SK-N-SH (cell line): ENCODE measurements around the gene AFF1. TPM values are rescaled to one million over a fixed set of nuclear protein-coding genes. Genes with fewer than 3 reads are reported as not detected.

Experiments used
- CTCF ChIA-PET: fragments of 300-600, 350-600 bp; formaldehyde crosslinking; extraction: SDS; loops from one replicate; lab custom pipeline; 2021; lab: Yijun Ruan, JAX
- POLR2A ChIA-PET: fragments of 350-600 bp; sonication (Branson Sonifier 250); formaldehyde crosslinking; extraction: SDS; loops from one replicate; lab custom pipeline; 2020; ENCODE audit warnings: antibody characterized with exemption, inconsistent platforms; lab: Yijun Ruan, JAX
- DNase-seq: peaks from one replicate; pipeline ENCODE4 v3.0.0; 2012
- H2AFZ ChIP-seq: fragments of 200-600 bp; sonication (generic); 2 replicates; pipeline ENCODE4 v1.8.1; 2016; ENCODE audit warnings: antibody characterized with exemption, mild to moderate bottlenecking, low read depth
- H3F3A ChIP-seq: fragments of 200-600 bp; sonication (generic); replicated peaks from 2 replicates; pipeline ENCODE3; 2016; ENCODE audit warnings: antibody characterized with exemption, mild to moderate bottlenecking; ENCODE audit not compliant: insufficient read depth
- H3K27ac ChIP-seq, 2 experiments: fragments of 200-500 bp in 1 of 2; fragments of 200-600 bp in 1 of 2; sonication (Bioruptor generic) in 1 of 2; sonication (generic), shearing (Covaris generic) in 1 of 2; 2 replicates each; pipeline versions ENCODE4 v1.5.1 to v1.6.1; 2014 to 2016; ENCODE audit warnings: low read depth in 2 of 2, inconsistent platforms in 1 of 2, low read length in 1 of 2, mild to moderate bottlenecking in 1 of 2, mixed read lengths in 1 of 2
- H3K27me3 ChIP-seq: fragments of 200-600 bp; sonication (generic), shearing (Covaris generic); 2 replicates; pipeline ENCODE4 v1.6.1; 2016; ENCODE audit warnings: mixed run types; ENCODE audit not compliant: insufficient read depth
- H3K36me3 ChIP-seq, 2 experiments: fragments of 200-500 bp in 1 of 2; fragments of 200-600 bp in 1 of 2; sonication (Bioruptor generic) in 1 of 2; sonication (generic) in 1 of 2; replicated peaks in 1 of 2; 2 replicates each; pipeline versions ENCODE3 to v1.5.1; 2014 to 2016; ENCODE audit warnings: low read length in 1 of 2, mild to moderate bottlenecking in 1 of 2; ENCODE audit not compliant: insufficient read depth in 2 of 2, control insufficient read depth in 1 of 2
- H3K4me1 ChIP-seq, 2 experiments: fragments of 200-500 bp in 1 of 2; fragments of 200-600 bp in 1 of 2; sonication (Bioruptor generic) in 1 of 2; sonication (generic), shearing (Covaris generic) in 1 of 2; 2 replicates each; pipeline versions ENCODE4 v1.5.1 to v1.6.1; 2014 to 2016; ENCODE audit warnings: low read depth in 1 of 2, low read length in 1 of 2, mixed run types in 1 of 2; ENCODE audit not compliant: insufficient read depth in 2 of 2, control insufficient read depth in 1 of 2
- H3K4me2 ChIP-seq: fragments of 200-600 bp; sonication (generic), shearing (Covaris generic); 2 replicates; pipeline ENCODE4 v1.6.1; 2017; ENCODE audit warnings: mixed run types
- H3K4me3 ChIP-seq, 2 experiments: fragments of 200-500 bp in 1 of 2; fragments of 200-600 bp in 1 of 2; sonication (Bioruptor generic) in 1 of 2; sonication (generic), shearing (Covaris generic) in 1 of 2; 2 replicates each; pipeline versions ENCODE4 v1.5.1 to v1.8.1; 2014 to 2016; ENCODE audit warnings: low read depth in 2 of 2, inconsistent platforms in 1 of 2, low read length in 1 of 2, mild to moderate bottlenecking in 1 of 2, mixed read lengths in 1 of 2, moderate library complexity in 1 of 2
- H3K79me2 ChIP-seq: fragments of 200-600 bp; sonication (generic); 2 replicates; pipeline ENCODE4 v1.8.1; 2017; ENCODE audit warnings: mild to moderate bottlenecking; ENCODE audit not compliant: insufficient read depth
- H3K9ac ChIP-seq: fragments of 200-600 bp; sonication (generic); 2 replicates; pipeline ENCODE4 v1.6.1; 2017; ENCODE audit warnings: mixed run types
- H3K9me2 ChIP-seq: fragments of 200-600 bp; sonication (generic); 2 replicates; pipeline ENCODE4 v1.6.1; 2017; ENCODE audit warnings: mixed run types
- H3K9me3 ChIP-seq: fragments of 200-600 bp; sonication (generic); 2 replicates; pipeline ENCODE4 v1.6.1; 2017; ENCODE audit warnings: mixed run types, mild to moderate bottlenecking, moderate library complexity
- H4K20me1 ChIP-seq: fragments of 200-600 bp; sonication (generic); 2 replicates; pipeline ENCODE4 v1.6.1; 2017; ENCODE audit warnings: mild to moderate bottlenecking, mixed run types; ENCODE audit not compliant: insufficient read depth
- EP300 ChIP-seq, 2 experiments: IDR thresholded peaks; 2 replicates each; pipeline versions ENCODE4 v1.4.0 to v1.6.1; 2012; ENCODE audit warnings: borderline replicate concordance in 1 of 2, low read depth in 1 of 2, low read length in 1 of 2
- FOSL2 ChIP-seq: IDR thresholded peaks from 2 replicates; pipeline ENCODE4 v1.4.0; 2012; ENCODE audit warnings: low read depth, mild to moderate bottlenecking, moderate library complexity, borderline replicate concordance
- GABPA ChIP-seq: IDR thresholded peaks from 2 replicates; pipeline ENCODE4 v1.4.0; 2012; ENCODE audit warnings: low read depth, mild to moderate bottlenecking
- IRF3 ChIP-seq: fragments of 150-350 bp; IDR thresholded peaks from 2 replicates; pipeline ENCODE4 v1.6.1; 2016; ENCODE audit warnings: mild to moderate bottlenecking, low read depth, low read length
- MAX ChIP-seq: IDR thresholded peaks from 2 replicates; pipeline ENCODE4 v1.4.0; 2012; ENCODE audit warnings: low read depth
- MXI1 ChIP-seq: IDR thresholded peaks from 2 replicates; pipeline ENCODE4 v1.6.1; 2012; ENCODE audit warnings: mild to moderate bottlenecking, low read depth, low read length, improper control_type of control experiment
- RAD21 ChIP-seq: IDR thresholded peaks from 2 replicates; pipeline ENCODE4 v1.6.1; 2012; ENCODE audit warnings: mild to moderate bottlenecking, low read length
- SIN3A ChIP-seq: IDR thresholded peaks from 2 replicates; pipeline ENCODE4 v1.6.1; 2012; ENCODE audit warnings: low read depth, mild to moderate bottlenecking, low read length, moderate library complexity, borderline replicate concordance
- TCF12 ChIP-seq: IDR thresholded peaks from 2 replicates; pipeline ENCODE4 v1.4.0; 2012
- YY1 ChIP-seq: IDR thresholded peaks from 2 replicates; pipeline ENCODE4 v1.4.0; 2012; ENCODE audit warnings: low read depth, mild to moderate bottlenecking
- WGBS: methylation state at CpG from one replicate; pipeline ENCODE4 v1.1.6; 2017; ENCODE audit warnings: low lambda C conversion rate; 5-methylcytosine and 5-hydroxymethylcytosine counted together
- polyA plus RNA-seq, 3 experiments: library from polyadenylated mRNA; depleted of rRNA; stranded (reverse); fragments of >200 nt; gene quantifications; 2 replicates each; pipeline ENCODE4 v1.2.3, GENCODE V29; 2012

The AFF1 gene
- polyA plus RNA-seq, 1 of the 3 experiments (the other 2 are of a cell fraction), result 2.7 TPM

DNA sequence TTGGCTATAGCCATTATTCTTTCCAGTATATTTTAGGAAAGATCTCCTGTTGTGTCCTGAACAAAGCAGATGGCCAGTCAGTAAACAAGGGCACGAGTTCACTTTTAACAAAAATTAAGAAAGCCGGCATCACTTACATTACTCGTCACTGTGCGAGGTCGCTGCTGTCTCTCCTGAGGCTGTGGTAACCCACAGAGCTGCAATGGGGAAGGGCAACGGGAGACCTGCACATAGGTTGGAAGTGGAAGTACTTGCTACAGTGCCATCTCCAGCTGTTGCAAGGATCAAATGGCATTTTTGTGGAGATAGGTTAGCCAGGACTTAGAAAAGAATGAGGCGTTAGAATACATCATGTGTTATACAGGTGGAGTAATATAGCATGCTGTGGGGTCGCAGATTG, 153.4 kb downstream of the AFF1 start:
- no peak overlapping the region for H2AFZ ChIP-seq
- H3K79me2 ChIP-seq, result no peaks in the 10 kb centered on the region
- H3K4me3 ChIP-seq, result no peak overlapping the region
- DNase-seq, result no peak
- H3K9ac ChIP-seq, result no peak overlapping the region
- no peak overlapping the region for H3K27ac ChIP-seq
- no peak overlapping the region for H3K4me2 ChIP-seq
- H3K4me1 ChIP-seq, result peaks cover 6 to 8% of the 10 kb centered on the region in 2 experiments; a peak in 3 of 4 replicates
- 95% methylated on average over 8 of the region's 8 CpGs for WGBS
- H3K27me3 ChIP-seq, result no peaks in the 10 kb centered on the region
- no peaks in the 10 kb centered on the region for H3K9me3 ChIP-seq
- TF ChIP-seq FOSL2 (no peak), YY1 (no peak), EP300 (IDR thresholded peaks at IDR 0.05; ENCODE audit: borderline replicate concordance in 1 of 2, low read depth in 1 of 2, low read length in 1 of 2) (no peak)
- no peaks in the 10 kb centered on the region for H4K20me1 ChIP-seq
- ChIA-PET POLR2A (no interaction called here), CTCF (interaction anchor here (0.8 to 1.9 kb wide), 4 partner anchors 9 to 166 kb away, joined by 3 to 6 read pairs (median 3); no protein-coding TSS in a partner anchor)
- no peaks in the 10 kb centered on the region for H3K9me2 ChIP-seq
- peaks cover 4 to 11% of the 10 kb centered on the region in 2 experiments for H3K36me3 ChIP-seq
- peaks cover 20% of the 10 kb centered on the region for H3F3A ChIP-seq

DNA sequence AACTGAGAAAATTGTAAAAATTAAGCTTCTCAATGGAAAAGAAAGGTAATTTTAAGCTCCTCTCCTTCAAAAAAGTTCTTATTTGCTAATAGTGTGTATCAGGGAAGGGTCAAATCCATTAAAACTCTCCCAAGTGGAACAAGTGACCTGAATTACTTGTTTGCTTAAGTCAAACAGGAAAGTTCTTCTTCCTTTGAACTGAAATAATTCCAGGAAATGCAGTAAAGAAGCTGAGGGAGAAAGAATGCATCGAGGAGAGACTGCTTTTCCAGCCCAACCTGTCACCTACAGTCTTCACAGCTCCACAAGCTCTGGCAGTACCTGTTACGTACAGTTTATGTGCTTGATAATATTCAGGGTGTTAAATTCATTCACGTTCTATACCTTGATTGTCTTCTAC, 154.6 kb downstream of the AFF1 start:
- peaks cover 4% of the 10 kb centered on the region in 2 experiments for H3K36me3 ChIP-seq
- 97% methylated on average over 3 of the region's 3 CpGs for WGBS
- no peak overlapping the region for H2AFZ ChIP-seq
- H3K9me2 ChIP-seq, result no peaks in the 10 kb centered on the region
- TF ChIP-seq MAX (no peak), SIN3A (no peak), GABPA (no peak), RAD21 (no peak), IRF3 (no peak)
- H3K9me3 ChIP-seq, result no peaks in the 10 kb centered on the region
- H3K4me3 ChIP-seq, result no peak overlapping the region
- no peaks in the 10 kb centered on the region for H3K27me3 ChIP-seq
- DNase-seq, result no peak
- H3K9ac ChIP-seq, result no peak overlapping the region
- no peak overlapping the region for H3K27ac ChIP-seq
- ChIA-PET POLR2A (no interaction called here), CTCF (interaction anchor here (1.4 to 6.4 kb wide), 4 partner anchors 10 to 593 kb away, joined by 3 to 138 read pairs (median 5); no protein-coding TSS in a partner anchor)
- H4K20me1 ChIP-seq, result no peaks in the 10 kb centered on the region
- peaks cover 9 to 10% of the 10 kb centered on the region in 2 experiments; a peak in 3 of 4 replicates for H3K4me1 ChIP-seq
- H3K79me2 ChIP-seq, result no peaks in the 10 kb centered on the region
- peaks cover 23% of the 10 kb centered on the region for H3F3A ChIP-seq
- H3K4me2 ChIP-seq, result no peak overlapping the region

GRCh38 chr4:87090305-87090704, 155.5 kb downstream of the AFF1 start:
- H3K27me3 ChIP-seq, result no peaks in the 10 kb centered on the region
- no peak overlapping the region for H2AFZ ChIP-seq
- no peaks in the 10 kb centered on the region for H4K20me1 ChIP-seq
- H3K4me1 ChIP-seq, result peaks cover 9 to 10% of the 10 kb centered on the region in 2 experiments; a peak in 3 of 4 replicates
- no peak overlapping the region for H3K4me3 ChIP-seq
- TF ChIP-seq MAX (no peak), MXI1 (no peak), TCF12 (no peak)
- ChIA-PET CTCF (interaction anchor here (0.5 to 6.4 kb wide), 4 partner anchors 16 to 594 kb away, joined by 3 to 138 read pairs (median 4); no protein-coding TSS in a partner anchor), POLR2A (no interaction called here)
- no peaks in the 10 kb centered on the region for H3K79me2 ChIP-seq
- H3K9me3 ChIP-seq, result no peaks in the 10 kb centered on the region
- H3K9me2 ChIP-seq, result no peaks in the 10 kb centered on the region
- peaks cover 23% of the 10 kb centered on the region for H3F3A ChIP-seq
- H3K4me2 ChIP-seq, result no peak overlapping the region
- no peak overlapping the region for H3K9ac ChIP-seq
- no peak overlapping the region for H3K27ac ChIP-seq
- peaks cover 4% of the 10 kb centered on the region in 2 experiments for H3K36me3 ChIP-seq
- no peak for DNase-seq
- 95% methylated on average over 3 of the region's 3 CpGs for WGBS
